ENCODE measurements around the gene XPC.

Gene XPC

GRCh38 chr3:14146381-14147065, 31.9 kb downstream of the XPC start:
- DNase-seq (ENCODE audit: low spot score): no peak

GRCh38 chr3:14145670-14146380, 32.6 kb downstream of the XPC start:
- DNase-seq (ENCODE audit: low spot score): no peak

GRCh38 chr3:14145236-14145635, 33.2 kb downstream of the XPC start:
- no peak for DNase-seq (ENCODE audit: low spot score)

- DNase-seq (ENCODE audit: low spot score): peak; percentile 40
Measured at GRCh38 chr3:14144423-14145075, 33.9 kb downstream of the XPC start.

- no peak for DNase-seq (ENCODE audit: low spot score)
Measured at GRCh38 chr3:14143271-14144225, 34.9 kb downstream of the XPC start.

- no peak for DNase-seq (ENCODE audit: low spot score)
Measured at GRCh38 chr3:14142567-14143270, 35.7 kb downstream of the XPC start.

GRCh38 chr3:14141602-14142341, 36.6 kb downstream of the XPC start:
- DNase-seq (ENCODE audit: low spot score): no peak

GRCh38 chr3:14141144-14141543, 37.3 kb downstream of the XPC start:
- no peak for DNase-seq (ENCODE audit: low spot score)

GRCh38 chr3:14140668-14141067, 37.7 kb downstream of the XPC start:
- no peak for DNase-seq (ENCODE audit: low spot score)

GRCh38 chr3:14139771-14140170, 38.6 kb downstream of the XPC start:
- no peak for DNase-seq (ENCODE audit: low spot score)

GRCh38 chr3:14138878-14139655, 39.3 kb downstream of the XPC start:
- no peak for DNase-seq (ENCODE audit: low spot score)

- no peak for DNase-seq (ENCODE audit: low spot score)
Measured at GRCh38 chr3:14138109-14138877, 40.1 kb downstream of the XPC start.

GRCh38 chr3:14137445-14137844, 41.0 kb downstream of the XPC start:
- no peak for DNase-seq (ENCODE audit: low spot score)

GRCh38 chr3:14137004-14137403, 41.4 kb downstream of the XPC start:
- DNase-seq (ENCODE audit: low spot score): no peak

- no peak for DNase-seq (ENCODE audit: low spot score)
Measured at GRCh38 chr3:14135581-14135980, 42.8 kb downstream of the XPC start.

- no peak for DNase-seq (ENCODE audit: low spot score)
Measured at GRCh38 chr3:14134291-14134690, 44.1 kb downstream of the XPC start.

- DNase-seq (ENCODE audit: low spot score): no peak
Measured at GRCh38 chr3:14133876-14134275, 44.5 kb downstream of the XPC start.

GRCh38 chr3:14133188-14133800, 45.1 kb downstream of the XPC start:
- no peak for DNase-seq (ENCODE audit: low spot score)

- no peak for DNase-seq (ENCODE audit: low spot score)
Measured at GRCh38 chr3:14132689-14133088, 45.7 kb downstream of the XPC start.
